ENCODE results near the gene CKS1B. TPM values are rescaled to one million over a fixed set of nuclear protein-coding genes. Genes with fewer than 3 reads are reported as not detected.
A peak's percentile ranks its signal among the peaks of the same experiment; 100 is the strongest.

CKS1B gene
- total and polyA plus RNA-seq, 9 of the 15 experiments (the other 6 are each of a cell fraction or from before 2014, with no cell fraction given), result 215 to 1,103 (median 460) TPM

DNA sequence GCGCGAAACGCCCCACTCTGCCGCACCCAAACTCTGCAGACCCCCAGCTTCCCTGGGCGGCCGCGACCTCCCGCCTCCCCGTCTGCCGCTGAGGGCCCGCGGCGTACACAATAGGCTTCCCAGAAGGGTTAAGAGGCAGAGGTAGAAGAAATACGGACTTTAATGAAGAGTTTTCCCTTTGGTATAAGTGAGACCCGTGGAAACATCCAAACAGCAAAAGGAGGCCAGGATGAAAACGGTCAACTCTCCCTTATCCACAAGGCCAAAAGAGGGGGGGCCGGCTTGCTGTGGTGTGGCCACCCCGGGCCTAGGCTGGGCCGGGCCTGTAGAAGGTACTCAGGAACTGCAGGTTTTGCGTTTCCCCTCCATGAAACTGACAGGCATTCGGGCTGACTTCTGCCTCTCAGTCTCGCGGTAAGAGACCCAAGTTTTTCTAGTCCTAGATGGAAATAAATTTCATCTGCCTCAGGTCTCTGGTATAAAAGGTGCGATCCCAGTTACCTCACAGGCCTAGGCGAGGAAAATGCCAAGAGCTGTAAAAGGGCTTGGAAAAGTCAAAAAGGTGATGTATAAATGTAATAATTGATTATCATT is 12.2 kb upstream of the CKS1B start:
- Histone ChIP-seq H2AFZ (ENCODE audit: low read depth, low read length) (peak overlapping the region; percentile 98), H3K4me2 (ENCODE audit: insufficient read depth, low read length) (peak overlapping the region; percentile 90), H3K9me3 (replicated peaks; ENCODE audit: control insufficient read depth, insufficient read depth, low read depth, low read length) (no peaks in the 10 kb centered on the region), H3K79me2 (ENCODE audit: control insufficient read depth, insufficient read depth, low read length) (peaks cover 36% of the 10 kb centered on the region), H3K27ac (ENCODE audit: extremely low read depth, low read depth, low read length) (peak overlapping the region; percentile 99), H4K20me1 (replicated peaks; ENCODE audit: control insufficient read depth, insufficient read depth, low read length) (no peaks in the 10 kb centered on the region), H3K9ac (ENCODE audit: insufficient read depth in 1 of 2, low read depth in 2 of 2, low read length in 2 of 2) (peak overlapping the region; percentile 97 to 99), H3K4me1 (replicated peaks in 1 of 2; ENCODE audit: control insufficient read depth in 2 of 2, insufficient read depth in 2 of 2, low read length in 2 of 2) (peaks cover 20 to 47% of the 10 kb centered on the region in 2 experiments), H3K36me3 (ENCODE audit: control insufficient read depth, insufficient read depth, low read length) (peaks cover 65% of the 10 kb centered on the region; the same call in 2 of the 3 replicates), H3K4me3 (peak overlapping the region; percentile 91), H3K27me3 (ENCODE audit: control insufficient read depth in 2 of 2, insufficient read depth in 2 of 2, low read length in 2 of 2) (no peaks in the 10 kb centered on the region), H3K9me1 (ENCODE audit: control insufficient read depth, insufficient read depth, low read length) (no peaks in the 10 kb centered on the region)
- BruUV-seq (replicated peaks), result TSS peak; percentile 80
- CTCF ChIA-PET (ENCODE audit: low intra/inter-chr PET ratio), result interaction anchor here (0.7 to 2.7 kb wide), 7 partner anchors 34 to 403 kb away, joined by 3 to 28 read pairs (median 4); no protein-coding TSS in a partner anchor
- intact Hi-C loops (cut with micrococcal nuclease), result loop anchor here (5.0 kb wide), 1 partner anchor 120 kb away; no protein-coding TSS in a partner anchor
- POLR2A ChIA-PET, result interaction anchor here (0.5 to 7.0 kb wide), 5 partner anchors 10 to 66 kb away, joined by 3 to 80 read pairs (median 5); partner anchors contain the start of genes CKS1B and SHC1
- peak; percentile 49 for ATAC-seq
- 6% methylated on average over 23 of the region's 25 CpGs for WGBS (ENCODE audit: insufficient coverage, low coverage, missing lambda C conversion rate)
- FAIRE-seq, result no peak
- in situ Hi-C loops (cut with MboI), result no loop called here
- peak in 2 of 4 experiments; percentile 56 to 60 for DNase-seq (ENCODE audit: extremely low read depth in 1 of 4, low spot score in 3 of 4)
- TF ChIP-seq, protein P1, sequence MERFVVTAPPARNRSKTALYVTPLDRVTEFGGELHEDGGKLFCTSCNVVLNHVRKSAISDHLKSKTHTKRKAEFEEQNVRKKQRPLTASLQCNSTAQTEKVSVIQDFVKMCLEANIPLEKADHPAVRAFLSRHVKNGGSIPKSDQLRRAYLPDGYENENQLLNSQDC (CRISPR knock-in tag; IDR thresholded peaks at IDR 0.05), result 0 out of 2 replicates have a peak, but pooled peaks have one; percentile 49
- TF ChIP-seq, protein P2, sequence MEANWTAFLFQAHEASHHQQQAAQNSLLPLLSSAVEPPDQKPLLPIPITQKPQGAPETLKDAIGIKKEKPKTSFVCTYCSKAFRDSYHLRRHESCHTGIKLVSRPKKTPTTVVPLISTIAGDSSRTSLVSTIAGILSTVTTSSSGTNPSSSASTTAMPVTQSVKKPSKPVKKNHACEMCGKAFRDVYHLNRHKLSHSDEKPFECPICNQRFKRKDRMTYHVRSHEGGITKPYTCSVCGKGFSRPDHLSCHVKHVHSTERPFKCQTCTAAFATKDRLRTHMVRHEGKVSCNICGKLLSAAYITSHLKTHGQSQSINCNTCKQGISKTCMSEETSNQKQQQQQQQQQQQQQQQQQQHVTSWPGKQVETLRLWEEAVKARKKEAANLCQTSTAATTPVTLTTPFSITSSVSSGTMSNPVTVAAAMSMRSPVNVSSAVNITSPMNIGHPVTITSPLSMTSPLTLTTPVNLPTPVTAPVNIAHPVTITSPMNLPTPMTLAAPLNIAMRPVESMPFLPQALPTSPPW (CRISPR knock-in tag; IDR thresholded peaks at IDR 0.05), result peak; percentile 83
- peak; percentile 70 for TF ChIP-seq CHD2 (IDR thresholded peaks at IDR 0.05; ENCODE audit: low read depth, low read length)
- TF ChIP-seq FUS (optimal IDR thresholded peaks at IDR 0.05; ENCODE audit: low read depth, low read length), result no peak
- TF ChIP-seq, protein P3, sequence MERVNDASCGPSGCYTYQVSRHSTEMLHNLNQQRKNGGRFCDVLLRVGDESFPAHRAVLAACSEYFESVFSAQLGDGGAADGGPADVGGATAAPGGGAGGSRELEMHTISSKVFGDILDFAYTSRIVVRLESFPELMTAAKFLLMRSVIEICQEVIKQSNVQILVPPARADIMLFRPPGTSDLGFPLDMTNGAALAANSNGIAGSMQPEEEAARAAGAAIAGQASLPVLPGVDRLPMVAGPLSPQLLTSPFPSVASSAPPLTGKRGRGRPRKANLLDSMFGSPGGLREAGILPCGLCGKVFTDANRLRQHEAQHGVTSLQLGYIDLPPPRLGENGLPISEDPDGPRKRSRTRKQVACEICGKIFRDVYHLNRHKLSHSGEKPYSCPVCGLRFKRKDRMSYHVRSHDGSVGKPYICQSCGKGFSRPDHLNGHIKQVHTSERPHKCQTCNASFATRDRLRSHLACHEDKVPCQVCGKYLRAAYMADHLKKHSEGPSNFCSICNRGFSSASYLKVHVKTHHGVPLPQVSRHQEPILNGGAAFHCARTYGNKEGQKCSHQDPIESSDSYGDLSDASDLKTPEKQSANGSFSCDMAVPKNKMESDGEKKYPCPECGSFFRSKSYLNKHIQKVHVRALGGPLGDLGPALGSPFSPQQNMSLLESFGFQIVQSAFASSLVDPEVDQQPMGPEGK (CRISPR knock-in tag; IDR thresholded peaks at IDR 0.05; ENCODE audit: borderline replicate concordance), result 0 out of 2 replicates have a peak, but pooled peaks have one; percentile 38
- TF ChIP-seq, protein P4, sequence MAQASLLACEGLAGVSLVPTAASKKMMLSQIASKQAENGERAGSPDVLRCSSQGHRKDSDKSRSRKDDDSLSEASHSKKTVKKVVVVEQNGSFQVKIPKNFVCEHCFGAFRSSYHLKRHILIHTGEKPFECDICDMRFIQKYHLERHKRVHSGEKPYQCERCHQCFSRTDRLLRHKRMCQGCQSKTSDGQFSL (CRISPR knock-in tag; IDR thresholded peaks at IDR 0.05), result peak; percentile 50; the same call in 1 of the 2 replicates
- TF ChIP-seq, protein P4 (tag; IDR thresholded peaks at IDR 0.05), result peak in 1 of 2 experiments; percentile 54; a peak in 2 of 4 replicates
- no peak for TF ChIP-seq SMARCE1 (IDR thresholded peaks at IDR 0.05)
- TF ChIP-seq, protein P5, sequence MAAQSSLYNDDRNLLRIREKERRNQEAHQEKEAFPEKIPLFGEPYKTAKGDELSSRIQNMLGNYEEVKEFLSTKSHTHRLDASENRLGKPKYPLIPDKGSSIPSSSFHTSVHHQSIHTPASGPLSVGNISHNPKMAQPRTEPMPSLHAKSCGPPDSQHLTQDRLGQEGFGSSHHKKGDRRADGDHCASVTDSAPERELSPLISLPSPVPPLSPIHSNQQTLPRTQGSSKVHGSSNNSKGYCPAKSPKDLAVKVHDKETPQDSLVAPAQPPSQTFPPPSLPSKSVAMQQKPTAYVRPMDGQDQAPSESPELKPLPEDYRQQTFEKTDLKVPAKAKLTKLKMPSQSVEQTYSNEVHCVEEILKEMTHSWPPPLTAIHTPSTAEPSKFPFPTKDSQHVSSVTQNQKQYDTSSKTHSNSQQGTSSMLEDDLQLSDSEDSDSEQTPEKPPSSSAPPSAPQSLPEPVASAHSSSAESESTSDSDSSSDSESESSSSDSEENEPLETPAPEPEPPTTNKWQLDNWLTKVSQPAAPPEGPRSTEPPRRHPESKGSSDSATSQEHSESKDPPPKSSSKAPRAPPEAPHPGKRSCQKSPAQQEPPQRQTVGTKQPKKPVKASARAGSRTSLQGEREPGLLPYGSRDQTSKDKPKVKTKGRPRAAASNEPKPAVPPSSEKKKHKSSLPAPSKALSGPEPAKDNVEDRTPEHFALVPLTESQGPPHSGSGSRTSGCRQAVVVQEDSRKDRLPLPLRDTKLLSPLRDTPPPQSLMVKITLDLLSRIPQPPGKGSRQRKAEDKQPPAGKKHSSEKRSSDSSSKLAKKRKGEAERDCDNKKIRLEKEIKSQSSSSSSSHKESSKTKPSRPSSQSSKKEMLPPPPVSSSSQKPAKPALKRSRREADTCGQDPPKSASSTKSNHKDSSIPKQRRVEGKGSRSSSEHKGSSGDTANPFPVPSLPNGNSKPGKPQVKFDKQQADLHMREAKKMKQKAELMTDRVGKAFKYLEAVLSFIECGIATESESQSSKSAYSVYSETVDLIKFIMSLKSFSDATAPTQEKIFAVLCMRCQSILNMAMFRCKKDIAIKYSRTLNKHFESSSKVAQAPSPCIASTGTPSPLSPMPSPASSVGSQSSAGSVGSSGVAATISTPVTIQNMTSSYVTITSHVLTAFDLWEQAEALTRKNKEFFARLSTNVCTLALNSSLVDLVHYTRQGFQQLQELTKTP (IDR thresholded peaks at IDR 0.05; ENCODE audit: low read depth in 1 of 2, partially characterized antibody in 2 of 2), result peak in 1 of 2 experiments; percentile 29
